Tibial artery (tissue), 4 donors: Measurements from ENCODE around the gene RASSF8.

Source experiments
- DNase-seq, 2 donors: peaks; one replicate each; pipeline ENCODE4 v3.0.0-alpha.2; 2019
- H3K27ac ChIP-seq, 2 donors: fragments of 200-600 bp; sonication (generic) in 1 of 2; 1 replicate in 1 of 2; 2 replicates in 1 of 2; pipeline ENCODE4 v1.5.1; 2018 to 2019; ENCODE audit warnings: mild to moderate bottlenecking in 1 of 2
- H3K27me3 ChIP-seq, 2 donors: fragments of 200-600 bp; sonication (generic) in 1 of 2; one replicate each; pipeline versions ENCODE4 v1.5.1 to v1.6.0; 2016 to 2019
- H3K36me3 ChIP-seq, 3 donors: fragments of 200-600 bp; sonication (generic) in 2 of 3; one replicate each; pipeline ENCODE4 v1.5.1; 2016 to 2019; ENCODE audit warnings: mild to moderate bottlenecking in 2 of 3
- H3K4me1 ChIP-seq, 4 donors: fragments of 200-600 bp; sonication (generic) in 2 of 4; 1 replicate in 3 of 4; 2 replicates in 1 of 4; pipeline ENCODE4 v1.5.1; 2016 to 2019
- H3K4me3 ChIP-seq, 2 donors: fragments of 200-600 bp; sonication (generic) in 1 of 2; 1 replicate in 1 of 2; 2 replicates in 1 of 2; pipeline ENCODE4 v1.5.1; 2018 to 2019; ENCODE audit warnings: mild to moderate bottlenecking in 2 of 2
- H3K9me3 ChIP-seq, 3 donors: fragments of 200-600 bp; sonication (generic) in 1 of 3; one replicate each; pipeline ENCODE4 v1.5.1; 2016 to 2019
- intact Hi-C: fragments of 100-400 bp; cut with DNase I; formaldehyde crosslinking; loops from one replicate; pipeline ENCODE4 v1.15.0; 2023; ENCODE audit warnings: low total_unique reads
- TF ChIP-seq, protein P1 (sequence below), 2 experiments: fragments of 200-600 bp in 1 of 2; fragments of 450-650 bp in 1 of 2; IDR thresholded peaks; one replicate each; pipeline ENCODE4 v1.5.1; 2017 to 2019; ENCODE audit warnings: antibody characterized with exemption in 2 of 2, mild to moderate bottlenecking in 1 of 2, moderate library complexity in 1 of 2

Gene RASSF8

DNA sequence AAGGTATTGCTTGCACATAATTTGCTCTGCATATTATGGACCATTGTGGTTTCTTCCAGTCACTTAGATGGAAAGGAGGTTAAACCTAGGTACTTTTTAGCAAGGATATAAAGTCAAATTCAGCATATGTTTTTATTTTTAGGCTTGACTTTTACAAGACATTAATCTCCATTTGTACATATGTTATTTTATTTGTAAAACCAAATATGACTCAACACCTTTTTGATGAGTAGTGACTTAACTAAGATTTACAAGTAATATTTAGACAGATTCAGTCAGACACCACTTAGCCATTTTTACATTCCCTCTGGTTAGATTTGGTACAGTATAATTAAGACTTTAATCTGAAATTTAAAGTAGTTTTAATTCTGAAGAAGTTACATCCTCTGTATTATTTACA is 111.3 kb downstream of the RASSF8 start:
- intact Hi-C loops: no loop called here
- H3K27ac ChIP-seq: no peak overlapping the region
- no peak for DNase-seq
- H3K36me3 ChIP-seq: peaks cover 0 to 13% (median 5%) of the 10 kb centered on the region in 3 donors
- TF ChIP-seq, protein P1, sequence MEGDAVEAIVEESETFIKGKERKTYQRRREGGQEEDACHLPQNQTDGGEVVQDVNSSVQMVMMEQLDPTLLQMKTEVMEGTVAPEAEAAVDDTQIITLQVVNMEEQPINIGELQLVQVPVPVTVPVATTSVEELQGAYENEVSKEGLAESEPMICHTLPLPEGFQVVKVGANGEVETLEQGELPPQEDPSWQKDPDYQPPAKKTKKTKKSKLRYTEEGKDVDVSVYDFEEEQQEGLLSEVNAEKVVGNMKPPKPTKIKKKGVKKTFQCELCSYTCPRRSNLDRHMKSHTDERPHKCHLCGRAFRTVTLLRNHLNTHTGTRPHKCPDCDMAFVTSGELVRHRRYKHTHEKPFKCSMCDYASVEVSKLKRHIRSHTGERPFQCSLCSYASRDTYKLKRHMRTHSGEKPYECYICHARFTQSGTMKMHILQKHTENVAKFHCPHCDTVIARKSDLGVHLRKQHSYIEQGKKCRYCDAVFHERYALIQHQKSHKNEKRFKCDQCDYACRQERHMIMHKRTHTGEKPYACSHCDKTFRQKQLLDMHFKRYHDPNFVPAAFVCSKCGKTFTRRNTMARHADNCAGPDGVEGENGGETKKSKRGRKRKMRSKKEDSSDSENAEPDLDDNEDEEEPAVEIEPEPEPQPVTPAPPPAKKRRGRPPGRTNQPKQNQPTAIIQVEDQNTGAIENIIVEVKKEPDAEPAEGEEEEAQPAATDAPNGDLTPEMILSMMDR (IDR thresholded peaks at IDR 0.05): no peak
- H3K27me3 ChIP-seq: no peaks in the 10 kb centered on the region
- H3K9me3 ChIP-seq: no peaks in the 10 kb centered on the region
- H3K4me1 ChIP-seq: no peaks in the 10 kb centered on the region
- H3K4me3 ChIP-seq: no peak overlapping the region

DNA sequence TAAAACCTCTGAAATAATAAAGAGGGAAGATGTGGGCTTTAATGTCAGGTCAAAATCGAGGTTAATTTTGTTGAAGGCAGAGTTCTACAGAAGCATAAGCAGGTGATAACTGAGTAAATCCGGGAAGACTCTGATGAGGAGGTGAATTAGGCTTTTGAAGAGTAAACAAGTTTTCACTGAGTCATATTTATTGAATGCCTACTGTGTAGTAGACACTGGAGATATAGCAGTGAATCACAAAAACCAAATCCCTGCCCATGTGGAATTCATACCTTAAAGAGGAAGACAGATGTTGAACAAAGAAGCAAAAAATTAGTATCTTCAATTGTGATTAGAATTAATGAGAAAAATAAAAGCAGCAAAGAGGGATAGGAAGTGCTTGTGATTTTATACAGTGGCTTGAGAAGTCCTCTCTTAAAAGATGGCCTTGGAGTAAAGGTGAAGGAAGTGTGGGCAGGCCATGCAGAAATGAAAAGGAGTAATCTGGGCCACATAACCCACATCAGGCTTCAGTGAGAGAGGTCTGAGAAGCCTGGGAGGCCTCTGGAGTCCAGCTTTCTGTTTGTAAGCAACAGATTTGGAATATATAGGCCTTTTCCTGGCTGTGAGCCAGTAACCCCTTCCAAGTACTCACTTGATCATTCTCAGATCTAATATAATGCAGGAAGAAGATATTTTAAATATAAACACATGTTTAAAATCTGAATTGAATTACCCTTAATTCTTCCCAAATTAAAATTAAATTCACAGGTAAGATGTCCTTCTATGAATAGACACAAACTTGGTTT is 119.6 kb downstream of the RASSF8 start:
- TF ChIP-seq, protein P1 (IDR thresholded peaks at IDR 0.05): no peak
- H3K27me3 ChIP-seq: no peaks in the 10 kb centered on the region
- H3K4me3 ChIP-seq: no peak overlapping the region
- no peaks in the 10 kb centered on the region for H3K9me3 ChIP-seq
- no peak overlapping the region for H3K27ac ChIP-seq
- no peak for DNase-seq
- H3K36me3 ChIP-seq: peaks cover 0 to 6% (median 6%) of the 10 kb centered on the region in 3 donors
- intact Hi-C loops: no loop called here
- no peaks in the 10 kb centered on the region for H3K4me1 ChIP-seq

DNA sequence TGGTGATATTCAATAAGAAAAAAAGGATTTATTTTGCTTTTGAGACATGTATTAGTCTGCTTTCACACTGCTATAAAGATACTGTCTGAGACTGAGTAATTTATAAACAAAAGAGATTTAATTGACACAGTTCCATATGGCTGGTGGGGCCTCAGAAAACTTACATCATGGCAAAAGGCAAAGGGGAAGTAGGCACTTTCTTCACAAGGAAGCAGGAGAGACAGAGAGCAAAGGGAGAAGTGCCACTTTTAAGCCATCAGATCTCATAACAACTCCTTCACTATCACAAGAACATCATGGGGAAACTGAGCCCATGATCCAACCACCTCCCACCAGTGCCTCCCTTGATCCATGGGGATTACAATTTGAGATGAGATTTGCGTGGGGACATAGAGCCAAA is 122.4 kb downstream of the RASSF8 start:
- TF ChIP-seq, protein P1 (IDR thresholded peaks at IDR 0.05): no peak
- Histone ChIP-seq H3K27ac (no peak overlapping the region), H3K9me3 (no peaks in the 10 kb centered on the region), H3K4me3 (no peak overlapping the region), H3K4me1 (no peaks in the 10 kb centered on the region), H3K36me3 (peaks cover 0 to 6% (median 6%) of the 10 kb centered on the region in 3 donors), H3K27me3 (no peaks in the 10 kb centered on the region)
- no peak for DNase-seq
- intact Hi-C loops: no loop called here

DNA sequence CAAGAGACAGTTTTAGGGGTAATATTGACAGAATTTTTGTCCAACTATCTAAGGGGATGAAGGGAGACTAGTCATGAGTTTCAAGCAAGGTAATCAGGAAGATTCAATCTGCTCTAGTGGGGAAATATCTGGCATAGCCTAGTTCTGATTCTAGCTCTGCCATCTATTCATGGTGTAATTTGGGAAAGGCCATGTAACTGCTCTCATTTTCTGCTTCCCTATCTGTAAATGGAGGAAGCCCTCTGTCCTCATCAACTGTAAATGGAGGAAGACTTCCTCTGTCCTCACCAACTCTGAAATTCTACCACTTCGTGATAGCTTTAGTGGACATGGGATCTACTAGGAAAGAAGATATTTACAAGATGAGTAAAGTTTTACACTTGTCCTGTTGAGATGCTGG is 128.5 kb downstream of the RASSF8 start:
- Histone ChIP-seq H3K4me1 (no peaks in the 10 kb centered on the region), H3K36me3 (peaks cover 0 to 1% (median 0%) of the 10 kb centered on the region in 3 donors), H3K27ac (no peak overlapping the region), H3K4me3 (no peak overlapping the region), H3K27me3 (no peaks in the 10 kb centered on the region), H3K9me3 (no peaks in the 10 kb centered on the region)
- no peak for DNase-seq
- intact Hi-C loops: no loop called here
- TF ChIP-seq, protein P1 (IDR thresholded peaks at IDR 0.05): no peak

DNA sequence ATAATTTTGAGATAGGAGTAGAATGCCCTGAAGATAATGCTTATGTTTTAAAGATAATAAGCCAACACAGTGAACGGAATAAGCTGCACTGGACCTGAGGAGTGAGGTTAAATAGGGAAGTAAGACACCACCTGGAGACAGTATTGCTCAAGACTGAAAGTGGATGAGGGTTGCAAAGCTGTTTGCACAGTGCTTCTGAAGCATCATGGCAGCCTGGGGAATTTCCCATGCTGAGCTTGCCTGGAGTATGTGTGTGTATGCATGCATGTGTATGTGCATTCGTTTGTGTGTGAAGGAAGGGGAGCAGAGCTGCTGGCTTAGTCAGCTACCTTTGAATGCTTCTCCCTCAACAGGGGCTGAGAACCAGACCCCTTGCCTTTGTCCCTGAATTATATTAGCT is 130.5 kb downstream of the RASSF8 start:
- H3K36me3 ChIP-seq: no peaks in the 10 kb centered on the region
- H3K4me3 ChIP-seq: no peak overlapping the region
- no peak for DNase-seq
- no peak overlapping the region for H3K27ac ChIP-seq
- no peaks in the 10 kb centered on the region for H3K9me3 ChIP-seq
- TF ChIP-seq, protein P1 (IDR thresholded peaks at IDR 0.05): no peak
- intact Hi-C loops: no loop called here
- H3K27me3 ChIP-seq: no peaks in the 10 kb centered on the region
- H3K4me1 ChIP-seq: no peaks in the 10 kb centered on the region
